NCI-H526 (cell line): ENCODE data around the gene LRRFIP1.
"Not testable (repeated sequence)": the region's sequence is repeated elsewhere in the genome, so short reads cannot be mapped to it uniquely, and the experiment has no call there.

ENCODE experiments used
- DNase-seq, 2 experiments: peaks; one replicate each; lab custom pipeline; 2025; lab: John Stamatoyannopoulos, UW

Gene LRRFIP1

DNA sequence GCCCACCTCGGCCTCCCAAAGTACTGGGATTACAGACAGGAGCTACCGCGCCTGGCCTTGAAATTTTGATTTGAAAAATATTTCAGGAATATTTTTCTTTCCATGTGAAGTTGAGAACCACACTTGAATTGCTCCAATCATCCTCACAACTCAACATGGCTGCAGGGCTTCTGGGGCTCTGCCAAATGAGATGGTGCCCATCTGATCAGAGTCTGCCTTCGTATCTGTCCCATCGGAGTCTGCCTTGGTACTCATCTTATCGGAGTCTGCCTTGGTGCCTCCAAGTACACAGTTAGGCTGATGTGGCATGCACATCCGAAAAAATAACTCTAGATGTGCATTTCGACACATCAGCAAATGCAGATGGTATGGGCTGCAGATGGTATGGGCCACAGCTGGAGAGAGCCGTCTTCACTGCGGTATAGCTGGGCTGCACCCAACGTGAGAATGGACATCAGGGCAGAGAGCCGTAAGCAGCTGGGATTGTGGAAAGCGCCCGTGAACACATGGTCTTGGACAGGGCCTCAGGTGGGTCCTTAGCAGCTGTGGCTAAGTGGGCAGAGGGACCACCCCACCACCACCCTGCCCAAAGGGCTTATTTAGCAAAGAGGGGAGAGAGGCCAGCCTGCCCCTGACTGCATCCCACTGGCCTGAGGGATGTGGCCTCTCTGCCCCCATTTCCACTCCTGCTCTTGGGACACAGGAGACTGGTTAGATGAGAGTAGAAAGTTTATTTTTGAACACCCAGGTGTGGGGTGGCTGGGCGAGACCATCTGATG lies 119.1 kb downstream of the LRRFIP1 start:
- DNase-seq: no peak

- DNase-seq: no peak
Observed at GRCh38 chr2:237747189-237747588, 119.8 kb downstream of the LRRFIP1 start.

DNA sequence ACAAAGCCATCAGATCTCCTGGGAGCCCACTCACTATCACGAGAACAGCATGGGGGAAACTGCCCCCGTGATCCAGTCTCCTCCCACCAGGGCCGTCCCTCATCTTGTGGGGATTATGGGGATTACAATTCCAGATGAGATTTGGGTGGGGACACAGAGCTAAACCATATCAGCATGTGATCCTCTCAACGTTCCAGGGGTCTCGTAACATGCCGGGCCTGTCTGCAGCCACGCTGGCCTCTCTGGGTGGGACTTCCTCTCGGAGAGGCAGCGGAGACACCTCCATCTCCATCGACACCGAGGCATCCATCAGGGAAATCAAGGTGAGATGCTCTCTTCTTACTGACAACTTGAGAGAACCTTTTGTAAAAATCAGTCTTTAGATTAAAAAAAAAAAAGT lies 121.6 kb downstream of the LRRFIP1 start:
- no peak for DNase-seq

- DNase-seq: no peak
Observed at GRCh38 chr2:237749961-237750360, 122.6 kb downstream of the LRRFIP1 start.

DNA sequence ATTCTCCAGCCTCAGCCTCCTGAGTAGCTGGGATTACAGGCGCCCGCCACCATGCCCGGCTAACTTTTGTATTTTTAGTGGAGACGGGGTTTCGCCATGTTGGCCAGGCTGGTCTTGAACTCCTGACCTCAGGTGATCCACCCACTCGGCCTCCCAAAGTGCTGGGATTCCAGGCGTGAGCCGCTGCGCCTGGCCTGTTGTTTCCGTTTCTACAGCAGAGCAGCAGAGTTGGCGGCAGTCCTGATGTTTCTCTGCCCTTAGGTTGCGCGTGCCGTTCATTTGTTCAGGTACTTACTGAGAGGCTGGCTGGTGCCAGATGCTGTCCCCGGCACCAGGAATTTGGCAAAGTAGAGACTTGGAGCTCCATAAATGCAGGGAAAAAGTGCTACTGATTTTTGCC lies 123.1 kb downstream of the LRRFIP1 start:
- DNase-seq: not testable (repeated sequence)

GRCh38 chr2:237752761-237753165 lies 125.4 kb downstream of the LRRFIP1 start:
- DNase-seq: no peak

DNA sequence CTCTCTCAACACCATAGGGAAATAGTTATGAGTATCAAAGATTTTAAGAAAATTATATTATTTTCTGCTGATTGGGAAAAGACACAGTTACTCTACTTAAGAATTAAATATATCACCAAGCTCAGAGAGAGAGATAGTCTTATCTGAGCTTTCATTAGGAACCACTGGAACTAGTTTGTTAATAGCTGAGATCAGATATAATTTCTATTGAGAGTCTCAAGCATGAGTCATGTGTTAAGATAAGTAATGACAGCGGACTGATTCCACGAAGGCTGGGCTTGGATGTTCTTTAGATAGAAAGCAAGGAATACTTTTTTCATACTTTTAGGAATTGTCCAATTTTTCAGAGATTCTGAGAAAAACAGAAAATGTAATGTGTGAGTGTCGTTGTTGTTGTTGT lies 126.8 kb downstream of the LRRFIP1 start:
- no peak for DNase-seq

- DNase-seq: no peak
Observed at GRCh38 chr2:237754626-237755248, 127.3 kb downstream of the LRRFIP1 start.

DNA sequence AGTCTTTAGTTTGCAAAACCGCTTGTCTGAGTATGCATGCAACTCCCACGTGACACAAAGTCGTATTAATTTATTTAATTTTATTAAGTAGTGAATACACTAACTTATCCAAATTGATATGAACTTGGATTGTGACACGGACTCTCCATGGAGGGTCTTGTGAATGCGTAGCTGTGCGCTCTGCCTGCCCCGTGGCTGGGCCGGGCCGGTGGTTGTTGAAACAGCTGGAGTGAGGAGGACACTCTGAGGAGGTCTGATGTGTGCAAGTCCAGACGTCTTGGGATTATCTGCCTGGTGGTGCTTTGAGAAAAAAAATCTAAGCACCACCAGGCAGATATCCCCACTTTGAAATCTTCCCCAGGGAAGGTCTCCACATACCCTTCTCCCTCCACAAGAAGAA lies 130.2 kb downstream of the LRRFIP1 start:
- no peak for DNase-seq

DNA sequence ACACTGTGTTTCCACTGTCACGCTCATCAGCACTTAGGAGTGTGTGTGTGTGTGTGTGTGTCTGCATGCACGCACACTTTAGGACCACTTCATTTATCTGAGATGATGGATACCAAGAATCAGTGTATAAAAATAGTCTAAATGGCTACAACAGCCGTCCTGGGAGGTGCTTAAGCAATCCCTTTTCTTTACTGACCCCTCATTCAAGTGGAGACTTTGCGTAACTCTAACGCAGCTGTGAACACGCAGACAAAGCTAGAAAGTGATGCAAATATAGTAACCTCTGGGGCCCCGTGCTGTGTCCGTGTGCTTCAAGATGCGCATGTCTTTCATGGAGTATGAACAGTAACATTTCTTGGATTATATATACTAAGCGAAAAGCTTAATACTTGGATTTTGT lies 130.8 kb downstream of the LRRFIP1 start:
- no peak for DNase-seq

DNA sequence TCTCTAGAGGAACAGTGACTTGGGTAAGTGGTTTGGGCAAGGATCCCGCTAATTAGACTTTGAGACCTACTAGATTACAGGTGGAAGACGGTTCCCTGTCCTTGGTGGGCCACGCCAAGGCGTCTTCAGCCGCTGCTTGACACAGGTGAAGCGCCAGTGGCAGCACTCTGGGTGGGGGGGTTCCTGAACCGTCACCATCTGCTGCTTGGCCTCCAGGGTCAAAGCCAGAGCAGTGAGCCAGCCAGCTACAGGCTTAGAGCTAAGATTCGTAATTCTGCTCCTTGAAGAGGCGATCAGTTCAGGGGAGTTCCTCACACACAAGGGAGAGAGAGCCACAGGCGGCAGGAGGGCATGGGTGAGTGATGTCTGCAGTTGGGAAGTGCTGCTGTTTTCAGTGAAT lies 131.8 kb downstream of the LRRFIP1 start:
- DNase-seq: no peak

DNA sequence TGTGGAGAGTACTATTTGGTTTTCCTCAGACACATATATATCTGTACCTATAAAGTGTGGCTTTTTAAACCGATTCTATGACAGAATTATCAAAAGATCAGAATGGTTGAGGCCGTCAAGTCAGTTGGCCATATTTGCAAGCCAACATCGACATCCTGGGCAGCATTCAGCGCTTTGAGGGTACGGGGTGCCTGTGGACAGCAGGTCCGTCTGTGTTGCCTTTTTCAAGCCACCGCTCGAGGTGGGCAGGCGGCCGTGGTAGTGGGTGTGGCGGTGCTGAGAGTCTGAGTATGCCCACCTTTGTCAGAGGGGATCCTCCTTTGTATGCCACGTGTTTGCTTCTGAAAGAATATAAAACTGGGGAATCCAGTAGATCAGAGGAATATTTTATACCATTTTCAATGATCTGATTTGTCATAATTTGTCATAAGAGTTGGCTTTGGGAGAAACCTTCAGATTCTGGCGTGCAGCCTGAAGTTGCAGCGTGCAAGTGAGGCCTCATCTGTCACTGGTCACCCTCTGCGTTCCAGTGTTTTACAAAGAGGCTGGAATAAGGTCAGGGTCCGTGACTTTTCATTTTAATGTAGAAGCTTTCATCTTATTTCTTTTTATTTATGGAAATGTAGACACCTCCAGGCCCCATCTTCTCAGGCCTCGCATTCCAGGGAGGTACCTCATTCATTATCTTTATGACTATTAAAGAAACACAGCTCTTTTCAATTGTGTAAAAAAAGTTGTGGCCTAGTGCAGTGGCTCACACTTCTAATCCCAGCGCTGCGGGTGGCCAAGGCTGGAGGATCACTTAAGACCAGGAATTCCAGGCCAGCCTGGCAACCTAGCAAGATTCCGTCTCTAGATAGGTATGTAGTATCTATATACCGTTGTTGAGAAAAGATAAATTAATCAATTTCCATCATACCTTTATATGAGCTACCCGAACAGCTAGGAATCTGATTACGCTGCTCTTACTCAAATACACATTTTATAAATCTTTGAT lies 133.4 kb downstream of the LRRFIP1 start:
- no peak for DNase-seq

GRCh38 chr2:237762291-237763182 lies 135.2 kb downstream of the LRRFIP1 start:
- not testable (repeated sequence) for DNase-seq

DNA sequence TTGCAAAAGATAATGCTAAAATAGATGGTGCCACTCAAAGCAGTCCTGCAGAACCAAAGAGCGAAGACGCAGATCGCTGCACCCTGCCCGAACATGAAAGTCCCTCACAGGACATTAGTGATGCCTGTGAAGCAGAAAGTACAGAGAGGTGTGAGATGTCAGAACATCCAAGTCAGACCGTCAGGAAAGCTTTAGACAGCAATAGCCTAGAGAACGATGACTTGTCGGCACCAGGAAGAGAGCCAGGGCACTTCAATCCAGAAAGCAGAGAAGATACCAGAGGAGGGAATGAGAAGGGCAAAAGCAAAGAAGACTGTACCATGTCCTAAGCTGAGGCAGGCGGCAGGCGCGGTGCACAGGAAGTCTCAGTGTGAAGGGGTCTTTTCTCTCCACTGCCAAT lies 136.4 kb downstream of the LRRFIP1 start:
- no peak for DNase-seq

DNA sequence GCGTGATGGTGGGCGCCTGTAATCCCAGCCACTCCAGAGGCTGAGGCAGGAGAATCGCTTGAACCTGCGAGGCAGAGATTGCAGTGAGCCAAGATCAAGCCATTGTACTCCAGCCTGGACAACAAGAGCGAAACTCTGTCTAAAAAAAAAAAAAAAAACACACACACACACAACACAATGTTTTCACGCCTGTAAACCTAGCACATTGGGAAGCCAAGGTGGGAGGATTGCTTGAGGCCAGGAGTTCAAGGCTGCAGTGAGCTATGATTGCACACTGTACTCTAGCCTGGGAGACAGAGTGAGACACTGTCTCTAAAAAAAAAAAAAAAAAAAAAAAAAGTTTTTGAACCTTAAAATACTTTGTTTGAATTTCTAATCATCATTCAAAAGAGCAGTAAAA lies 137.7 kb downstream of the LRRFIP1 start:
- not testable (repeated sequence) for DNase-seq

DNA sequence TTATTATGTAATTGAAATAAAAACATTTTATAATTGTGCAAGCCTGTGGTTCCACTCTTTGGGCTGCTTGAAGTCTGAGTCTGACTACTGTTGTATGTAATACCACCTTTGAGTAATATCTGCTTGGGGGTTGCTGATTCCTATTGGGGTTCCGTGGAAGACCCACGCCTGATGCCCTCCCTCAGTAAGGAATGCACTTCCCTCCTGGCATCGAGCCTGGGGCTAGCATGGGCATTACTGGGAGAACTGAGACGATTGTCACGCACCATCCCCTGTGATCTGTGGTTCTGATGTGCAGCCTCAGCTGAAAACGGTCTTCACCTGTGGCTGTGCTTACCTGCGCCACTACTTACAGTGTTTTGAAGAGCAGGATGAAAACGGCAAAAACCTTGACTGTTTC lies 138.5 kb downstream of the LRRFIP1 start:
- no peak for DNase-seq

GRCh38 chr2:237766340-237766739 lies 139.0 kb downstream of the LRRFIP1 start:
- DNase-seq: peak in 1 of 2 experiments; percentile 14

DNA sequence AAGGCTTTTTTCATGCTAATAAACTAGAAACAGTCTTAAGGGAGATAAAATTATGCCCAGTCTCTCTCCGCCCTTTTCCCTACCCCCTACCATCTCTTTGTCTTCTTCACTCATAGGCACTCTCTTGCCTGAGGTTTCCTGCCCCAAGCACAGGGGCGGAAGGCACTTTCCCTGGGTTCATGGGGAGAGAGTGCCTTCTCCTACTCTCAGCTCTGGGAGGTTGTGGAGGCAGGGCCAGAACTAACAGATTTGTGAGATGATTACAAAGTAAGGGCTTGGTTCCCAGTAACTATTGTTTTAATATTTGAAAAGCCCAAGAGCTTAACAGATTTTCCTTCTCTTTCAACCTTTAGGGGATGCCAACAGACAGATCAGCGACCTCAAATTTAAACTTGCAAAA lies 145.1 kb downstream of the LRRFIP1 start:
- DNase-seq: no peak

GRCh38 chr2:237773826-237774225 lies 146.4 kb downstream of the LRRFIP1 start:
- DNase-seq: no peak

- DNase-seq: peak; percentile 35 to 77
Observed at GRCh38 chr2:237774811-237775553, 147.6 kb downstream of the LRRFIP1 start.

GRCh38 chr2:237779521-237779920 lies 152.1 kb downstream of the LRRFIP1 start:
- no peak for DNase-seq
